ENCODE results near the gene EPN2. TPM values are rescaled to one million over a fixed set of nuclear protein-coding genes. Genes with fewer than 3 reads are reported as not detected.

Gene EPN2
- total RNA-seq, 6 donors from 2014 or later, result 26.3 to 64.5 (median 47.9) TPM

DNA sequence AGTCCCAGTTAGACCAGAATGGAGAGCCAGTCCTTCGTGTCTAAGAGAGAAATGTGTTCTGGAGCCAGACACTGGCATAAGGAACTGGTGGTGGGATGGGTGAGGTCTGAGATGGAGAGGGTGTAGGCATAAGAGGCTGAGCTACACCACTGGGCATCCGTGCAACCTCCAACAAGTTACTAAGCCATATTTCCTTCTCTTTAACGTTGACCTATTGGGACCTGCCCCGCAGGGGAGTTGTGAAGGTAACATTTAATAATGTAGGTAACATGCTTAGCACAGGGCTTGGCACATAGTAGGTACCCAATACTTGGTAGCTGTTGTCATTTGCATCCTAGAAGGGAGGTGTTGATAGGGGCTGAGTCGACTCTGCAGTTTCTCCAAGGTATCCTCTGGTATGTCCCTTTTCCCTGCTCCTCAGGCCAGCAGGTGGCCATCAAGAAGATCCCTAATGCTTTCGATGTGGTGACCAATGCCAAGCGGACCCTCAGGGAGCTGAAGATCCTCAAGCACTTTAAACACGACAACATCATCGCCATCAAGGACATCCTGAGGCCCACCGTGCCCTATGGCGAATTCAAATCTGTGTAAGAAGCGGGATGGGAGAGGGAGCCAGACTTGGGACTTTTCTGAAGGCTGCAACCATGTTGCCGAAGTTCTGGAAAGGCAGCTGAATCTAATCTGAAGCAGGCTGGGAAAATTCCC, 142.3 kb downstream of the EPN2 start:
- no peaks in the 10 kb centered on the region for H3K9me3 ChIP-seq
- peaks cover 26 to 44% (median 31%) of the 10 kb centered on the region in 4 donors for H3K4me1 ChIP-seq
- DNase-seq (no peak), ATAC-seq (ENCODE audit: low FRiP score in 2 of 2) (no peak)
- H3K36me3 ChIP-seq, result peaks cover 20 to 50% (median 45%) of the 10 kb centered on the region in 4 donors
- H3K4me3 ChIP-seq, result peak overlapping the region; percentile 70 to 90 (median 87)
- no peaks in the 10 kb centered on the region for H3K27me3 ChIP-seq
- H3K27ac ChIP-seq, result peak overlapping the region; percentile 92 to 96 (median 93)
- TF ChIP-seq EP300 (IDR thresholded peaks at IDR 0.05), result no peak
- no peak for TF ChIP-seq POLR2A (IDR thresholded peaks at IDR 0.05)
- TF ChIP-seq, protein P1, sequence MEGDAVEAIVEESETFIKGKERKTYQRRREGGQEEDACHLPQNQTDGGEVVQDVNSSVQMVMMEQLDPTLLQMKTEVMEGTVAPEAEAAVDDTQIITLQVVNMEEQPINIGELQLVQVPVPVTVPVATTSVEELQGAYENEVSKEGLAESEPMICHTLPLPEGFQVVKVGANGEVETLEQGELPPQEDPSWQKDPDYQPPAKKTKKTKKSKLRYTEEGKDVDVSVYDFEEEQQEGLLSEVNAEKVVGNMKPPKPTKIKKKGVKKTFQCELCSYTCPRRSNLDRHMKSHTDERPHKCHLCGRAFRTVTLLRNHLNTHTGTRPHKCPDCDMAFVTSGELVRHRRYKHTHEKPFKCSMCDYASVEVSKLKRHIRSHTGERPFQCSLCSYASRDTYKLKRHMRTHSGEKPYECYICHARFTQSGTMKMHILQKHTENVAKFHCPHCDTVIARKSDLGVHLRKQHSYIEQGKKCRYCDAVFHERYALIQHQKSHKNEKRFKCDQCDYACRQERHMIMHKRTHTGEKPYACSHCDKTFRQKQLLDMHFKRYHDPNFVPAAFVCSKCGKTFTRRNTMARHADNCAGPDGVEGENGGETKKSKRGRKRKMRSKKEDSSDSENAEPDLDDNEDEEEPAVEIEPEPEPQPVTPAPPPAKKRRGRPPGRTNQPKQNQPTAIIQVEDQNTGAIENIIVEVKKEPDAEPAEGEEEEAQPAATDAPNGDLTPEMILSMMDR (IDR thresholded peaks at IDR 0.05), result no peak
- no peak for TF ChIP-seq POLR2AphosphoS5 (IDR thresholded peaks at IDR 0.05)
- WGBS, 2 donors, result 85 to 87% methylated on average over 12 to 13 of the region's 13 CpGs

DNA sequence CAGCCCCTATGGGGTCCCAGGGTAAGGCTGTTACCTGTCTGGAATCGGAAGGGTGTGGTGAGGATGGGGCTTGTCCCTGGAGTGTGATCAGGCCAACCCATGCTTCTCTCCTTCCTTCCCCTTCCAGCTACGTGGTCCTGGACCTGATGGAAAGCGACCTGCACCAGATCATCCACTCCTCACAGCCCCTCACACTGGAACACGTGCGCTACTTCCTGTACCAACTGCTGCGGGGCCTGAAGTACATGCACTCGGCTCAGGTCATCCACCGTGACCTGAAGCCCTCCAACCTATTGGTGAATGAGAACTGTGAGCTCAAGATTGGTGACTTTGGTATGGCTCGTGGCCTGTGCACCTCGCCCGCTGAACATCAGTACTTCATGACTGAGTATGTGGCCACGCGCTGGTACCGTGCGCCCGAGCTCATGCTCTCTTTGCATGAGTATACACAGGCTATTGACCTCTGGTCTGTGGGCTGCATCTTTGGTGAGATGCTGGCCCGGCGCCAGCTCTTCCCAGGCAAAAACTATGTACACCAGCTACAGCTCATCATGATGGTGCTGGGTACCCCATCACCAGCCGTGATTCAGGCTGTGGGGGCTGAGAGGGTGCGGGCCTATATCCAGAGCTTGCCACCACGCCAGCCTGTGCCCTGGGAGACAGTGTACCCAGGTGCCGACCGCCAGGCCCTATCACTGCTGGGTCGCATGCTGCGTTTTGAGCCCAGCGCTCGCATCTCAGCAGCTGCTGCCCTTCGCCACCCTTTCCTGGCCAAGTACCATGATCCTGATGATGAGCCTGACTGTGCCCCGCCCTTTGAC, 143.5 kb downstream of the EPN2 start:
- Histone ChIP-seq H3K27me3 (no peaks in the 10 kb centered on the region), H3K4me3 (no peak overlapping the region), H3K9me3 (no peaks in the 10 kb centered on the region), H3K4me1 (peaks cover 33 to 52% (median 42%) of the 10 kb centered on the region in 4 donors), H3K36me3 (peaks cover 20 to 62% (median 49%) of the 10 kb centered on the region in 4 donors), H3K27ac (no peak overlapping the region)
- WGBS, 2 donors, result 88 to 93% methylated on average over 10 to 29 of the region's 29 CpGs
- ATAC-seq (ENCODE audit: low FRiP score in 2 of 2) (no peak), DNase-seq (peak in 1 of 2 donors; percentile 67)
- TF ChIP-seq POLR2A (IDR thresholded peaks at IDR 0.05) (no peak), EP300 (IDR thresholded peaks at IDR 0.05) (no peak), POLR2AphosphoS5 (IDR thresholded peaks at IDR 0.05) (no peak)
- TF ChIP-seq, protein P1 (IDR thresholded peaks at IDR 0.05), result no peak

DNA sequence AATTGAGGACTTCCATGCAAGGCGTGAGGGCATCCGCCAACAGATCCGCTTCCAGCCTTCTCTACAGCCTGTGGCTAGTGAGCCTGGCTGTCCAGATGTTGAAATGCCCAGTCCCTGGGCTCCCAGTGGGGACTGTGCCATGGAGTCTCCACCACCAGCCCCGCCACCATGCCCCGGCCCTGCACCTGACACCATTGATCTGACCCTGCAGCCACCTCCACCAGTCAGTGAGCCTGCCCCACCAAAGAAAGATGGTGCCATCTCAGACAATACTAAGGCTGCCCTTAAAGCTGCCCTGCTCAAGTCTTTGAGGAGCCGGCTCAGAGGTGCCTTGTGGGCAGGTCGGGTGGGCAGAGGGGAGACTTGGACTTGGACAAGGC, 144.2 kb downstream of the EPN2 start:
- ATAC-seq (ENCODE audit: low FRiP score in 2 of 2) (no peak), DNase-seq (no peak)
- 95 to 97% methylated on average over 4 to 5 of the region's 7 CpGs for WGBS, 2 donors
- H3K4me1 ChIP-seq, result peaks cover 40 to 56% (median 47%) of the 10 kb centered on the region in 4 donors
- H3K36me3 ChIP-seq, result peaks cover 20 to 62% (median 49%) of the 10 kb centered on the region in 4 donors
- H3K27ac ChIP-seq, result peak overlapping the region in 3 of 4 donors; percentile 49 to 87 (median 57)
- TF ChIP-seq EP300 (IDR thresholded peaks at IDR 0.05) (no peak), POLR2A (IDR thresholded peaks at IDR 0.05) (no peak), POLR2AphosphoS5 (IDR thresholded peaks at IDR 0.05) (no peak)
- TF ChIP-seq, protein P1 (IDR thresholded peaks at IDR 0.05), result no peak
- no peaks in the 10 kb centered on the region for H3K9me3 ChIP-seq
- H3K4me3 ChIP-seq, result no peak overlapping the region
- H3K27me3 ChIP-seq, result no peaks in the 10 kb centered on the region

DNA sequence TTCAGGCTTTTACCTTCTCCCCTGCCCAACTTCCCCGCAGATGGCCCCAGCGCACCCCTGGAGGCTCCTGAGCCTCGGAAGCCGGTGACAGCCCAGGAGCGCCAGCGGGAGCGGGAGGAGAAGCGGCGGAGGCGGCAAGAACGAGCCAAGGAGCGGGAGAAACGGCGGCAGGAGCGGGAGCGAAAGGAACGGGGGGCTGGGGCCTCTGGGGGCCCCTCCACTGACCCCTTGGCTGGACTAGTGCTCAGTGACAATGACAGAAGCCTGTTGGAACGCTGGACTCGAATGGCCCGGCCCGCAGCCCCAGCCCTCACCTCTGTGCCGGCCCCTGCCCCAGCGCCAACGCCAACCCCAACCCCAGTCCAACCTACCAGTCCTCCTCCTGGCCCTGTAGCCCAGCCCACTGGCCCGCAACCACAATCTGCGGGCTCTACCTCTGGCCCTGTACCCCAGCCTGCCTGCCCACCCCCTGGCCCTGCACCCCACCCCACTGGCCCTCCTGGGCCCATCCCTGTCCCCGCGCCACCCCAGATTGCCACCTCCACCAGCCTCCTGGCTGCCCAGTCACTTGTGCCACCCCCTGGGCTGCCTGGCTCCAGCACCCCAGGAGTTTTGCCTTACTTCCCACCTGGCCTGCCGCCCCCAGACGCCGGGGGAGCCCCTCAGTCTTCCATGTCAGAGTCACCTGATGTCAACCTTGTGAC, 144.7 kb downstream of the EPN2 start:
- 88 to 93% methylated on average over 24 to 31 of the region's 31 CpGs for WGBS, 2 donors
- H3K4me3 ChIP-seq, result no peak overlapping the region
- no peaks in the 10 kb centered on the region for H3K27me3 ChIP-seq
- peaks cover 41 to 58% (median 48%) of the 10 kb centered on the region in 4 donors for H3K4me1 ChIP-seq
- peaks cover 20 to 62% (median 49%) of the 10 kb centered on the region in 4 donors for H3K36me3 ChIP-seq
- peak in 1 of 2 donors; percentile 84 for DNase-seq
- no peak for ATAC-seq (ENCODE audit: low FRiP score in 2 of 2)
- TF ChIP-seq POLR2A (IDR thresholded peaks at IDR 0.05), result no peak
- no peak for TF ChIP-seq POLR2AphosphoS5 (IDR thresholded peaks at IDR 0.05)
- TF ChIP-seq, protein P1 (IDR thresholded peaks at IDR 0.05), result no peak
- no peak for TF ChIP-seq EP300 (IDR thresholded peaks at IDR 0.05)
- no peaks in the 10 kb centered on the region for H3K9me3 ChIP-seq
- peak overlapping the region in 3 of 4 donors; percentile 49 to 87 (median 57) for H3K27ac ChIP-seq
